BLaER1 treated with 17β-estradiol and CSF1 and Interleukin-3, amounts not matched to agents 10 nM and 100 nM (cell line): Measurements from ENCODE around the gene GRIP2.

Experiments
- H3K27ac ChIP-seq, 11 experiments: shearing (Covaris generic); formaldehyde crosslinking; 2 replicates each; pipeline ENCODE4 v1.8.1; 2022
- H3K27me3 ChIP-seq, 11 experiments: shearing (Covaris generic); formaldehyde crosslinking; 2 replicates each; pipeline ENCODE4 v1.8.1; 2022
- H3K36me3 ChIP-seq, 11 experiments: shearing (Covaris generic); formaldehyde crosslinking; 2 replicates each; pipeline ENCODE4 v1.8.1; 2022
- H3K4me1 ChIP-seq, 10 experiments: shearing (Covaris generic); formaldehyde crosslinking; 2 replicates each; pipeline ENCODE4 v1.8.1; 2022
- H3K4me2 ChIP-seq, 11 experiments: shearing (Covaris generic); formaldehyde crosslinking; 2 replicates each; pipeline ENCODE4 v1.8.1; 2022
- H3K4me3 ChIP-seq, 10 experiments: shearing (Covaris generic); formaldehyde crosslinking; 2 replicates each; pipeline ENCODE4 v1.8.1; 2022
- H3K9ac ChIP-seq, 11 experiments: shearing (Covaris generic); formaldehyde crosslinking; 2 replicates each; pipeline ENCODE4 v1.8.1; 2022
- H3K9me3 ChIP-seq, 11 experiments: shearing (Covaris generic); formaldehyde crosslinking; replicated peaks in 1 of 11; 2 replicates each; pipeline ENCODE4 v1.8.1; 2022
- H4K20me1 ChIP-seq, 11 experiments: shearing (Covaris generic); formaldehyde crosslinking; 2 replicates each; pipeline ENCODE4 v1.8.1; 2022
- Cebpa-rat ChIP-seq, 11 experiments: shearing (Covaris generic); IDR thresholded peaks; 2 replicates each; pipeline ENCODE4 v1.8.1; 2022

The GRIP2 gene

GRCh38 chr3:14490831-14491230 lies 49.3 kb downstream of the GRIP2 start:
- H3K36me3 ChIP-seq, result peaks cover 22 to 48% (median 44%) of the 10 kb centered on the region in 11 experiments
- H4K20me1 ChIP-seq, result peaks cover 0 to 77% (median 3%) of the 10 kb centered on the region in 11 experiments; a peak in 14 of 22 replicates
- no peak overlapping the region for H3K9ac ChIP-seq
- no peaks in the 10 kb centered on the region for H3K27me3 ChIP-seq
- H3K4me2 ChIP-seq, result no peak overlapping the region
- no peak for TF ChIP-seq Cebpa-rat (IDR thresholded peaks at IDR 0.05)
- H3K4me3 ChIP-seq, result no peak overlapping the region
- peaks cover 0 to 7% (median 0%) of the 10 kb centered on the region in 10 experiments; a peak in 4 of 20 replicates for H3K4me1 ChIP-seq
- no peak overlapping the region for H3K27ac ChIP-seq
- H3K9me3 ChIP-seq, result no peaks in the 10 kb centered on the region

DNA sequence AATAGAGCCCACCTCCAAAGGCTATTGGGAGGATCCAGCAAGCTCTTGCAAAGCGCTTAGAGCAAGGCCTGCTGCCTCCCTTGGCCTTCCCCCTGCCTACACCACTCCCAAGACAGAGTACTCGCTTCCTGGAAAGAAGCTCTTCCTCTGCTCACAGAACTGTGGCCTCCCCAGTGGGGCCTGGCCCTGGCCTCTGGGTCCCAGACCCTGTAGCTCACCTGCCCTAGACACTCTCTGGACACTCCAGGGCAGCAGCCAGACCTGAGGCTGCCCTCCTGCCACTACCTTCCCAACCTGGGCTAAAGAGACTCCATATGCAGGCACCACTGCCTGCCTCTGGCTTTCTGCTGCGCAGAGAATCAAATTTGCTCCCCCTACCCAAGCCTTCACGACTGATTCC lies 49.9 kb downstream of the GRIP2 start:
- no peak for TF ChIP-seq Cebpa-rat (IDR thresholded peaks at IDR 0.05)
- no peak overlapping the region for H3K4me2 ChIP-seq
- H3K36me3 ChIP-seq, result peaks cover 27 to 54% (median 50%) of the 10 kb centered on the region in 11 experiments

DNA sequence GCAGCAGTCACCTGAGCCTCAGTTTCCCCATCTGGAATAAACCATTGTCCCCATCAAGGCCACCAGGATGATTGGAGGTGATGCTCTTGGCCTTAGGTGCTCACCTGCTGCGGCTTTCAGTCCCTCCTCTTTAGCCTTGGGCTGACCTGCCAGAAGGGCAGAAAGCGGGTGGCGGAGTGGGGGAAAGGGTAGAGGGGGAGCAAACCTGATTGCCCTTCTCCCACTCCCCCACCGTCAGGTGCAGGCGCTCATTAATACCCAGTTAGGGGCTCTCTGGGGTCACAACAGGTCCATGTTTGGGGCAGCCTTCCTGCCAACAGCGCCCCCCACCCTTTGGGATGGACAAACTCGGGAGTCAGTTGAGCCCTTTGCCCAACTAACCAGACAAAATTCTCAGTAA lies 50.5 kb downstream of the GRIP2 start:
- Histone ChIP-seq H3K9me3 (no peaks in the 10 kb centered on the region), H3K27ac (no peak overlapping the region), H3K4me1 (peaks cover 0 to 7% (median 0%) of the 10 kb centered on the region in 10 experiments; a peak in 4 of 20 replicates), H3K27me3 (no peaks in the 10 kb centered on the region), H3K9ac (no peak overlapping the region), H3K4me3 (no peak overlapping the region), H3K36me3 (peaks cover 33 to 60% (median 56%) of the 10 kb centered on the region in 11 experiments), H3K4me2 (no peak overlapping the region), H4K20me1 (peaks cover 0 to 85% (median 7%) of the 10 kb centered on the region in 11 experiments; a peak in 14 of 22 replicates)
- no peak for TF ChIP-seq Cebpa-rat (IDR thresholded peaks at IDR 0.05)

More for the DNA sequence above, 49.9 kb downstream of the GRIP2 start:
- H3K27me3 ChIP-seq, result no peaks in the 10 kb centered on the region
- no peak overlapping the region for H3K27ac ChIP-seq
- no peak overlapping the region for H3K4me3 ChIP-seq
- peaks cover 0 to 83% (median 7%) of the 10 kb centered on the region in 11 experiments; a peak in 14 of 22 replicates for H4K20me1 ChIP-seq
- H3K9ac ChIP-seq, result no peak overlapping the region
- no peaks in the 10 kb centered on the region for H3K9me3 ChIP-seq
- H3K4me1 ChIP-seq, result peaks cover 0 to 7% (median 0%) of the 10 kb centered on the region in 10 experiments; a peak in 4 of 20 replicates

- Histone ChIP-seq H3K36me3 (peaks cover 45 to 72% (median 68%) of the 10 kb centered on the region in 11 experiments), H4K20me1 (peaks cover 0 to 93% (median 7%) of the 10 kb centered on the region in 11 experiments; a peak in 14 of 22 replicates), H3K4me2 (no peak overlapping the region), H3K4me1 (peaks cover 0 to 7% (median 0%) of the 10 kb centered on the region in 10 experiments; a peak in 4 of 20 replicates), H3K9ac (no peak overlapping the region), H3K9me3 (no peaks in the 10 kb centered on the region), H3K4me3 (no peak overlapping the region), H3K27ac (no peak overlapping the region; a peak in 1 of 22 replicates), H3K27me3 (no peaks in the 10 kb centered on the region)
- TF ChIP-seq Cebpa-rat (IDR thresholded peaks at IDR 0.05), result no peak
These were observed 51.7 kb downstream of the GRIP2 start for GRCh38 chr3:14488286-14489041.

DNA sequence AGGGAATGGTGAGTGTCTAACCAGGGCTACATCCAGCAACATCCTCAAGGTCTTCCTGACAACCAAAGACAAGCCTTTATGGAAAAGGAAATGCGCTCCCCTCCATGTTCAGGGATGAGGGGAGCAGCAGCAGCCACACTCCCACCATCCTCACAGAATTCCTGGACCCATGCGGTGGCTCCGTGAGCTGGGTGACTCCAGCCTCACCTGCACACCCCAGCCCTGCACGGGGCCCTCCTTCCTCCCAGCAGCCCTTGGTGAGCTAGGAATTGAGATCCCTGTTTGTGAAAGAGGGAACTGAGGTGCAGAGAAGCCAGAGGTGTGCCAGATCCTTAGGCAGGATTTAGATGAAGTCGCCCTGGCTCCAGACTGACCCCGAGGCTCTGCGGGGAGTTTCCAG lies 52.3 kb downstream of the GRIP2 start:
- Histone ChIP-seq H3K9ac (no peak overlapping the region), H3K4me2 (no peak overlapping the region), H3K4me3 (no peak overlapping the region), H3K4me1 (peaks cover 0 to 7% (median 0%) of the 10 kb centered on the region in 10 experiments; a peak in 4 of 20 replicates), H4K20me1 (peaks cover 0 to 93% (median 7%) of the 10 kb centered on the region in 11 experiments; a peak in 14 of 22 replicates), H3K9me3 (no peaks in the 10 kb centered on the region), H3K27ac (no peak overlapping the region; a peak in 1 of 22 replicates), H3K36me3 (peaks cover 52 to 78% (median 74%) of the 10 kb centered on the region in 11 experiments), H3K27me3 (no peaks in the 10 kb centered on the region)
- TF ChIP-seq Cebpa-rat (IDR thresholded peaks at IDR 0.05), result no peak

GRCh38 chr3:14487086-14487485 lies 53.1 kb downstream of the GRIP2 start:
- H4K20me1 ChIP-seq, result peaks cover 0 to 93% (median 10%) of the 10 kb centered on the region in 11 experiments; a peak in 14 of 22 replicates
- no peak overlapping the region for H3K4me3 ChIP-seq
- H3K9ac ChIP-seq, result no peak overlapping the region
- no peaks in the 10 kb centered on the region for H3K9me3 ChIP-seq
- H3K27me3 ChIP-seq, result no peaks in the 10 kb centered on the region
- H3K4me1 ChIP-seq, result peaks cover 0 to 7% (median 0%) of the 10 kb centered on the region in 10 experiments; a peak in 4 of 20 replicates
- no peak overlapping the region for H3K4me2 ChIP-seq
- H3K27ac ChIP-seq, result no peak overlapping the region
- no peak for TF ChIP-seq Cebpa-rat (IDR thresholded peaks at IDR 0.05)
- peaks cover 59 to 85% (median 81%) of the 10 kb centered on the region in 11 experiments for H3K36me3 ChIP-seq

DNA sequence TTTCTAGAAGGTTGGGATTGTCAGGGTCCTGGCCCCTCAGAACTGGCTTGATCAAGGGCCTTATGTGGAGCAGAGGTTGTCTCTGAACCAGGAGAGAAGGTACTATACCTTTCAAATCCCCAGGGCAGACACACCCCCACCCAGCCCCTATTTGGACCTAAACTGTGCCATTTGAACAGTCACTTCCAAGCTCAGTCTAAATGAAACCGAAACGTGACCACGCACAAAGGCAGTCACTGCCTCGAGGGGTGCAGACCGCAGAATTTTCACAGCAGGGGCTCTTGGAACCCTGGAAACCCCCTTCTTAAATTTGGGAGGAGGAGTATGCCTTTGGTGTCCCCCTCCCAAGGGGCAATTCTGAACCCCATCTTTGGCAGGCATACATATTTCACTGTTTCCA lies 53.7 kb downstream of the GRIP2 start:
- Histone ChIP-seq H3K9ac (no peak overlapping the region), H3K4me2 (no peak overlapping the region), H3K4me3 (no peak overlapping the region), H3K27me3 (no peaks in the 10 kb centered on the region), H3K27ac (no peak overlapping the region), H4K20me1 (peaks cover 0 to 93% (median 11%) of the 10 kb centered on the region in 11 experiments; a peak in 14 of 22 replicates), H3K9me3 (no peaks in the 10 kb centered on the region), H3K36me3 (peaks cover 65 to 92% (median 88%) of the 10 kb centered on the region in 11 experiments), H3K4me1 (peaks cover 0 to 7% (median 0%) of the 10 kb centered on the region in 10 experiments; a peak in 4 of 20 replicates)
- no peak for TF ChIP-seq Cebpa-rat (IDR thresholded peaks at IDR 0.05)

DNA sequence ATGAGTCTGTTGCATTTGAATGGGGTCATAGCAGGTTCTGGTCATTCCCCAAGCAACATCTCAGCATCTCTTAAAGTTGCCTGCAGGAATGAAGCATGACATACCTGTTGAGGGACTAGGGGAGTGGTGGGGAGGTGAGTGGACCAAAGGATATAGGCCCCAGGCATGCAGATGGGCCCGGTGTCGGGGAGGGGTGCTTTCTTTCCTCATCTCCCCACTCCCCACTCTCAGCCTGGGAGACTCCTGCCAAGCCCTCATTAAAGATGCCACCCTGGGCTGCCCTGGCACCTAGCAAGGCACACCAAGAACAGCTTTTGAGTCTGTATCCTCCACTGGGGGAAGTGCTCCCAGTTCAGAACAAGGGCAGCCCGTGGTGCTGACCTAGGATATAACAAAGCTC lies 54.2 kb downstream of the GRIP2 start:
- no peak overlapping the region for H3K4me2 ChIP-seq
- peaks cover 0 to 93% (median 13%) of the 10 kb centered on the region in 11 experiments; a peak in 13 of 22 replicates for H4K20me1 ChIP-seq
- H3K9me3 ChIP-seq, result no peaks in the 10 kb centered on the region
- H3K9ac ChIP-seq, result no peak overlapping the region
- H3K4me3 ChIP-seq, result no peak overlapping the region
- H3K27me3 ChIP-seq, result no peaks in the 10 kb centered on the region
- peaks cover 0 to 7% (median 0%) of the 10 kb centered on the region in 10 experiments; a peak in 4 of 20 replicates for H3K4me1 ChIP-seq
- peaks cover 69 to 96% (median 92%) of the 10 kb centered on the region in 11 experiments for H3K36me3 ChIP-seq
- no peak for TF ChIP-seq Cebpa-rat (IDR thresholded peaks at IDR 0.05)
- no peak overlapping the region for H3K27ac ChIP-seq

DNA sequence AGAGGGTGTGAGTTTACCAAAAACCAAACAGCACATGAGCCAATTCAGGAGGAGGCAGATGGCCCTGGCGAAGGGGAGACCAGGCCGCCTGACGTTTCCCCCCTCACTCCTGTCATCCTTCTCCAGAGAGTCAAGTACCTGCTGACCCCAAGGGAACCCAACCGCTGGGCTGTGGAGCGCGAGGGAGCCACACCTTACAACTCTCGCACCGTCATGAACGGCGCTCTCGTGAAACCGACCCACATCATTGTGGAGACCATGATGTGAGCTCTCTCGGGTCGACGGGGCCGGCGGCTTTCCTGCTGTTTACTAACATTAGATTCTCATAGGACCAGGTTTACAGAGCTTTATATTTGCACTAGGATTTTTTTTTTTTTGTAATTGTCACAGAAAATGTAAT lies 55.4 kb downstream of the GRIP2 start:
- TF ChIP-seq Cebpa-rat (IDR thresholded peaks at IDR 0.05), result no peak
- Histone ChIP-seq H3K4me2 (no peak overlapping the region), H3K9ac (no peak overlapping the region), H3K27me3 (no peaks in the 10 kb centered on the region), H3K36me3 (peaks cover 80 to 100% (median 98%) of the 10 kb centered on the region in 11 experiments), H3K27ac (no peak overlapping the region), H3K4me3 (no peak overlapping the region), H3K9me3 (no peaks in the 10 kb centered on the region), H3K4me1 (peaks cover 0 to 7% (median 0%) of the 10 kb centered on the region in 10 experiments; a peak in 4 of 20 replicates), H4K20me1 (peaks cover 0 to 94% (median 19%) of the 10 kb centered on the region in 11 experiments; a peak in 14 of 22 replicates)
